ENCODE results near the gene LRSAM1. TPM values are rescaled to one million over a fixed set of nuclear protein-coding genes. Genes with fewer than 3 reads are reported as not detected.

LRSAM1 gene
- total and polyA plus RNA-seq, 12 donors: 6.8 to 74.8 (median 29.3) TPM

- Histone ChIP-seq H3K4me1 (replicated peaks in 1 of 2) (peaks cover 26 to 46% of the 10 kb centered on the region in 2 donors), H3K27me3 (no peaks in the 10 kb centered on the region), H3K9me3 (replicated peaks in 1 of 3) (no peaks in the 10 kb centered on the region), H3K36me3 (replicated peaks in 1 of 2) (peaks cover 0 to 57% of the 10 kb centered on the region in 2 donors), H3K27ac (peak overlapping the region; percentile 72 to 93 (median 76)), H3K4me3 (no peak overlapping the region)
- WGBS, 4 donors: 30 to 47% (median 42%) methylated on average over 9 to 25 of the region's 25 CpGs
- intact Hi-C loops (cut with DNase I): loop anchor here (2.0 to 10.0 kb wide), 4 partner anchors 83 to 421 kb away; partner anchors contain the start of gene TOR2A (in 1 of the 2)
- TF ChIP-seq POLR2A (IDR thresholded peaks at IDR 0.05): no peak
- peak; percentile 78 to 95 (median 90) for TF ChIP-seq CTCF (IDR thresholded peaks at IDR 0.05)
- peak; percentile 85 to 95 (median 92) for DNase-seq
Measured at GRCh38 chr9:127503947-127504886, 52.9 kb downstream of the LRSAM1 start.

- no peak for DNase-seq
- Histone ChIP-seq H3K4me1 (replicated peaks in 1 of 2) (peaks cover 32 to 51% of the 10 kb centered on the region in 2 donors), H3K36me3 (replicated peaks in 1 of 2) (peaks cover 0 to 58% of the 10 kb centered on the region in 2 donors), H3K27ac (peak overlapping the region; percentile 72 to 93 (median 76)), H3K27me3 (no peaks in the 10 kb centered on the region), H3K4me3 (no peak overlapping the region), H3K9me3 (replicated peaks in 1 of 3) (no peaks in the 10 kb centered on the region)
- no peak for TF ChIP-seq POLR2A (IDR thresholded peaks at IDR 0.05)
- TF ChIP-seq CTCF (IDR thresholded peaks at IDR 0.05): no peak
- WGBS, 4 donors: 18 to 100% (median 60%) methylated on average over 1 to 8 of the region's 8 CpGs
- intact Hi-C loops (cut with DNase I): loop anchor here (2.0 to 10.0 kb wide), 5 partner anchors 82 to 420 kb away; partner anchors contain the start of gene TOR2A (in 1 of the 2)
Measured at GRCh38 chr9:127504887-127505251, 53.6 kb downstream of the LRSAM1 start.

GRCh38 chr9:127505396-127506116 lies 54.2 kb downstream of the LRSAM1 start:
- WGBS, 4 donors: 35 to 59% (median 53%) methylated on average over 8 to 16 of the region's 16 CpGs
- Histone ChIP-seq H3K4me3 (no peak overlapping the region), H3K27me3 (no peaks in the 10 kb centered on the region), H3K27ac (peak overlapping the region; percentile 72 to 93 (median 76)), H3K4me1 (replicated peaks in 1 of 2) (peaks cover 37 to 57% of the 10 kb centered on the region in 2 donors), H3K9me3 (replicated peaks in 1 of 3) (no peaks in the 10 kb centered on the region), H3K36me3 (replicated peaks in 1 of 2) (peaks cover 0 to 58% of the 10 kb centered on the region in 2 donors)
- intact Hi-C loops (cut with DNase I): loop anchor here (2.0 to 10.0 kb wide), 4 partner anchors 81 to 419 kb away; partner anchors contain the start of gene TOR2A (in 1 of the 2)
- peak; percentile 61 to 80 (median 76) for DNase-seq
- TF ChIP-seq POLR2A (IDR thresholded peaks at IDR 0.05) (no peak), CTCF (IDR thresholded peaks at IDR 0.05) (peak; percentile 36 to 78 (median 74))

Measured in adrenal gland (tissue), 12 donors.